NOMO-1 (cell line): ENCODE results near the gene BCL11B.

Source experiments
- DNase-seq, 2 experiments: peaks; one replicate each; lab custom pipeline; 2025; ENCODE audit not compliant: unreplicated experiment in 2 of 2; lab: John Stamatoyannopoulos, UW

BCL11B gene

GRCh38 chr14:99256483-99256874 lies 15.5 kb downstream of the BCL11B start:
- DNase-seq, result no peak

DNA sequence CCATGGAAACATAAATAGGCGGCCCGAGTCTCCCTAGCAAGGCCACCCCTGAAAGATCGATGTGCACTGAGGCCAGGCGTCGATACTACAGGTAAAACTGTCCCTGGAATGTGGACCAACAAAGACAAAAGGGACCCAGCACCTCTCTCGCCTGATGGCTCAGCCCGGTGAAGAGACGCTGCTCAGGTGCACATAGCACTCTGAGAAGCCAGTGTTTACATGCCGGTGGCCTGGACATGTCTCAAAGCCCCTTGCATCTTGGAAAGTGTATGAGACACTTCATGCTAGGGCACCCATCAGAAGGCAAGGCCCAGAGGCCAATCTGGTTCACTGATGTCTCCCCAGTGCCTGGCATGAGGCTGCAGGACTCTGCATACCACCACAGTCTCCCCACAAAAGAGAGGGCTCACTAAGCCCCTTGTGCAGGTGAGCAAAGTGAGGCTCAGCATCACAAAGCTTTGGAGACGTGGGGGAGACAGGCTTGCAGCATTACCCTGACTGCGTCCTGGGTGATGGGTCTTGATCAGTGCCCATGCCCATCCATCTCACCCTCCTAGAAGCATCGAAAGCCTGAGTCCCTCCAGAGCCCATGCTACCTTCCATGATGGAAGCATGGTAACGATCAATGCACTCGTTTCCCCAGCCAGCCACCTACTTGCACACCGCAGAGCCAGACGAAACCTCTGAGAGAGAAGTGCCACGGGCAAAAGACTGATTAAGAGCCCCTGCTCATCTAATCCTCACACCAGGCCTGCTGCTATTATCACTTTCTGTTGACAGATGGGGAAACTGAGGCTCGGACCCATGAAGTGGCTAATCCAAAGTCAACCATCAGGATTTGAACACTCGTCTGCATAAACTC lies 16.1 kb downstream of the BCL11B start:
- no peak for DNase-seq

GRCh38 chr14:99254328-99255009 lies 17.5 kb downstream of the BCL11B start:
- no peak for DNase-seq

- no peak for DNase-seq
Measured at GRCh38 chr14:99253890-99254289, 18.1 kb downstream of the BCL11B start.

DNA sequence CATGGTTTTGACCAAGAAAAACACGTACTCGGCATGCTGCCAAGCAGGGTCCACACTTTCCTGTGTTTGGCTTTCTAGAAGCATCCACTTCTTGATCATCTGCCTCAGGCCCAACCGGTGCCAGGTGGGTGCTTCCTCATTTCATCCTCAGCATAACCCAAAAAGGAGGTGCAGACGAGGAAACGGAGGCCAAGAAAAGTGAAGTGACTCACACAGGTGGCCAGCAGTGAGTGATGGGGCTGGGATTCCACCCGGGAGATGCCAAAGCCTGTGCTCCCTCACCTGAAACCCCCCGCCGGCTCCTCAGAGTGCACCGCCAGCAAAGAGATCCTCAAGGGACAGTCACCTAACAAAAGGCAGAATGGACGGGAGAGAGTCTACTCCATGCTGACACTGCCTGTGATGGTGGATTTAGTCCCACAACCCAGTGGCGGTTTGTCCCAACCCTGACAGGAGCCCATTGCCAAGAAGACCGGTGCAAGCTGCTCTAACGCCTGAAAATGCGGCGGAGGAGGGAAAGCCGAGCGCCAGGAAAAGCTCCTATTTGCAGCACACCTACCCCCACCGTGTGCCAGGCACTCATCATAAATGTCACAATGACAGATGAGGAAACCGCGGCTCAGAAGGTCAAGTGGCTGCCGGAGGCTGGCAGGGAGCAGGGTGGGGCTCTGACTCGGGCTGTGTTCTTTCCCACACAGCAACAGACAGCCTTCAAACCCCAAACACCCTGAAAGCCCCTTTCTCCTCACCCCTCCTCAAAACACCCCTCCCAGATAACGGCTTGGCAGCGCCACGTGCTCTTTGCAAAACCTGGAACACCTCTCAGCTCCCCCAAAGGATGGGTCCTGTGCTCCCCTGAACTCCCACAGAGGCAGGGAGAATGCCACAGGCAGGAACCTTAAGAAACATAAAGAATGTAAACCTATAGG lies 18.8 kb downstream of the BCL11B start:
- no peak for DNase-seq

- no peak for DNase-seq
Measured at GRCh38 chr14:99252443-99252939, 19.5 kb downstream of the BCL11B start.

- no peak for DNase-seq
Measured at GRCh38 chr14:99251721-99252120, 20.3 kb downstream of the BCL11B start.

DNA sequence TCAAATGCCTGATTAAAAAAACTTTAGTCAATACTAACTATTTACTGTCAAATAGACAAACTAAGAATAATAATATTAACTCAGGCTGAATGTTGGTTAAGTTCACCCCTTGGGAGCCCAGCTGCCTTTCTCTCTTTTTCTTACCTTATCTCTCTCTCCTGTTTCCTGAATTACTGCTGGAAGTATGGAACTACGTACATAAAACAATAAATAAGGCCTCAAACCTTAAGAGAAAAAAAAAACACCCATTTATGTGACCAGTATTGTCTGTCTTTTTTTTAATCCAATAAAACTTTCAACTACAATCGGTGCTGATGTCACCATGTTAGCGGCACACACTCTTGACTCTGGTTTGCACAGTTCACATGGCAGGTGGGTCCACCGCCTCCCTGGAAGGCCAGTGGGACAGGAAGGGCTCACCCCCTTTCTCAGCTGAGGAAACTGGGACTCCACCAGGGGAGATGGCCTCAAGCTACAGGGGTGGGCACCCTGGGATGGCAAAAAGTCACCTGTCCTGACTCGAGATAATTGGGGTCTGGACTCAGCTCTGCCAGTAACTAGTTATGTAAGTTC lies 21.3 kb downstream of the BCL11B start:
- DNase-seq, result no peak

DNA sequence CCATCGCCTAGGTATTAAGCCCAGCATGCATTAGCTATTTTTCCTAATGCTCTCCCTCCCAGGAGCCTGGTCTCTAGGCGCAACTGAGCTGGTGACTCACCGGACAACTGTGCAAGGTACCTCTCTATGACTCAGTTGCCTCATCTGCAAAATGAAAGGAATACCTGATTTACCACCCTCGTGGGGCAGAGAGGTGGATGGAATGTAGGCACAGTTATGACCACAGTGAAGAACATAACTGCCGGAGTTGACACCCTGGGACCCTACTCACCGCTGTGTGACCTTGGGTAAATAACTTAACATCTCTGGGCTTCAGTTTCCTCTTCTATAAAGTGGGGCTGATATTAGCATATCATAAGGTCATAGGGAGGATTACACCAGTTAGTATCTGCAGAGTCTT lies 22.6 kb downstream of the BCL11B start:
- no peak for DNase-seq

- no peak for DNase-seq
Measured at GRCh38 chr14:99248761-99249171, 23.2 kb downstream of the BCL11B start.

GRCh38 chr14:99247772-99248171 lies 24.2 kb downstream of the BCL11B start:
- no peak for DNase-seq

DNA sequence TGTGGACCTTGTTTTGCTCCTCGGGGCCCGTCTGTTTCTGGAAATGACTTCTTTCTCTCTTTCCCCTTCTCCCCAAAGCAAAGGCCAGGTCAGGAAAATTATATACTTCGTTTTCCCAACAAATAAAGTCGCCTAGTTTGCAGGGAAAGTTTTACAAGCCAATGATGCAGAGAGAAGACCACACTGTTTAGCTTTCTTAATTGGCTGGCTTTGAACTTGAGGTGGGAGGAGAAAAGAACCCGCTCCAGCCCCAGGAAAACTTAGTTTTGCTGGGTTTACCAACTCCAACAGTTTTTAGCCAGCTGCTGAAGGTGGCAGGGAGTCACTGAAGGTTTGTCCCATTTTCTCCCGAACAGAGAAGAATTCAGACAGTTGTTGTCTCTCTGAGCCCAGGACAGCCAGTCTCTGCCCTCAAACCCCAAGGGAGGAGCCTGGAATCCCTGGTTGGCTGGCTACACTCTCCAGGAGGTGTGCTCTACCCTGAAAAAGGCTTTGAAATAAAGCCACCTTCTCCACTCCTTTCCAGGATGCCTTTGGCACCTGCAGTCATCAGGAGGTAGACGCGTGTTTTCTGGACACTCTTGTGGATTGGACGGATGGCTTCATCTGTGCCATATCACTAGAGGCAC lies 24.8 kb downstream of the BCL11B start:
- no peak for DNase-seq

DNA sequence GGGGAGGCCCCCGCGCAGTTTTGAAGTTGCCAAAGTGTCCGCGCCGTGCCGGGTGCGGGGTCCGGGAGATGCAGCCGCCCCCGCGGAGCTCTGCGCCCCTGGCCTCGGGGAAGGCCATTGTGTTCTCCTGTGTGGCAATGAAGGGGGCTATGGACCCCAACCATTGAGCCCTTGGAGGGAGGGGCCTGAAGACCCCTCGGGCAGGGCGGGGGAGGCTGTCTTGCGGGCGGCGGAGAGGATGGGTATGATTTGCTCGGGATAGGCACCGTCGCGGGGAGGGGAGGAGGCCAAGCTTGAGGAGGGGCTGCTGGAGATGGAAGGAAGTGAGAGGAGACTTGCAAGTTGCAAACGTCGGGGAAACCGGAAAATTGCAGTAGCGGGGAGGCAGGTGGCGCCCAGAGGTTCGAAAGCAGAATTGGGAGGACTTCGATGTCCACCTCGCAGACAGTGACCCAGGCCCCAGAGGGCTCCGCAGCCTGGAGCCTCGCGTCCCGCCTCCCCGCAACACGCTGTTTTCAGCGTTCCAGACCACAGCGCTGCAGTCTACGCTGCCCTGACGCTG lies 25.4 kb downstream of the BCL11B start:
- no peak for DNase-seq

DNA sequence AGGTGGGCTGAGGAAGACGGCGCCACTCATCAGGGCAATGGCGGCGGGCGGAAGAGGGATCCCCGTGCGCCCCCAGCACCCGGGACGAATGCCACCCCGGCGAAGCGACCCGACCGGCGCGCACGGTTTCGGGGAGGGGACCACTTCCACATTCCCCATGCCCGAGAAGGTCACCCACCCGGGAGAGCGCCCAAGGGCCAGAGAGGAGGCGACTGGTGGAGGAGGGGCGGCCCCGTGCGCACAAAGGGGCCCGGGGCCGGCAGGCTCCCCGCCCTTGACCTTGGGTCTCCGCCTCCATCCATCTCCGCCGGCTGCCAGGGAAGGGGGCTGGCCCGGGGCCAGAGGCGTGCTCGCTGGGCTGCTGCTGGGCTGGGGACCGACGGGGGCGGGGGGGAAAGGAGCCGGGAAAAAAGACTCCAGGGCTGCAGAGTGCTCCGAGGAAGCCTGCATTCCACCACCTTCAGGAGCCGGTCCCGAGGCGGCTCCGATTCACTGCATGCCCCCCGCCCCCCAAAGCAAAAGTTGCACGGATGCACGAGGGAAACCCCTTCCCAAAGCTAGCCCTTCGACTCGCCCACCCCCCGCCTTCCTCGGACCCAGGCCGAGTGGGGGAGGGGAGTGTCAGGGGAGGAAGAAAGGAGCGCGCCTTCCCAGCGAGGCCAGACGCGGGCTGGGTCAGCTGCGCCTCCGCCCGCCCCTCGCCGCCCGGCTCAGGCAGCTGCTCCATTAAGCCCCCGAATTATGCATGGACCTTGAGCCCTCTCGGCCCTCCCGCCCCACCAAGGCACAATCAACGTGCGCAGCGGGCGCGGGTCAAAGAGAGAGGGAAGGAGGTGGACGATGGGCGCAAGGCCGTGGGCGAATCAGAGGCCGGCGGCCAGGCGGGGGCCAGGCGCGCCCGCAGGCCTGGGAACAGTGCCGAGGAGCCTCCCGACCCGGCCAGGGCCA lies 26.2 kb downstream of the BCL11B start:
- DNase-seq, result no peak

DNA sequence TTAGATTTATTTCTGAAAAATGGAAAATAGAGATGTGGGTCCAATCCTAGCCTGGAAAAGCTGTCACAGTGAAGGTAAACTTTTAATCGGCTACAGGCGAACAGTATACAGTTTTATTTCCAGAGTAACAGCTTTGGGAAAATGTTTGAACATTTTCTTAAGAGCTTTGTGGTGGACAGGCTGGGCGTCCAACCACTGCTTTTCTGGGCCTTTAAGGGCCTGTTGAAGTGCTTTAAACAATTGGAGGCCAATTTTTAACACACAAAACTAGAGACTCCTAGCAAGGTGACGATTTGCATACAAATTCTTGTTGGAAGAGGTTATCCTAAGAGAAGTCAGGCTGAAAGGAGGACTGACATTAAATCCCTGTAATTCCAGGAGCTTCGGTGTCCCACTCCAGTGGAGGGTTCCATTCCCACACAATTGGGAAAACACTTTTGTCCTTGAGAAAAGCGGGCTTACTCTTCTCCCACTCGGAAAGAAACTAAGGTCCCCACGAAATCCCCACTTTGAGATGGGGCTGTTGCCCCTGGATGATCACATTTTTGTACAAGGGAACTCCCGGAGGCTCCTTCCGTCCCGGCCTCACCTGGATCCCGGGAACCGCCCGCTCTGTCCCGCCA lies 26.9 kb downstream of the BCL11B start:
- no peak for DNase-seq

GRCh38 chr14:99244367-99244901 lies 27.6 kb downstream of the BCL11B start:
- no peak for DNase-seq

GRCh38 chr14:99242816-99243721 lies 28.9 kb downstream of the BCL11B start:
- DNase-seq, result peak in 1 of 2 experiments; percentile 4
